Measurements from ENCODE around the gene ABL1. TPM values are rescaled to one million over a fixed set of nuclear protein-coding genes. Genes with fewer than 3 reads are reported as not detected.
"Not testable (repeated sequence)": the region's sequence is repeated elsewhere in the genome, so short reads cannot be mapped to it uniquely, and the experiment has no call there.

ABL1 gene
- polyA plus RNA-seq (ENCODE audit: insufficient read length in 3 of 3), result 10 to 100 TPM; 73.5 to 86.1 (median 79.0) TPM
- long read RNA-seq, donor 1, full-length matches to known transcripts, result 8 of 16 reads
- long read RNA-seq, donor 1, partial matches to known transcripts, result 8 of 16 reads
- long read RNA-seq, donor 1, other reads (novel, unspliced or antisense), result 0 of 16 reads
- long read RNA-seq, donor 2, full-length matches to known transcripts, result 7 of 12 reads
- long read RNA-seq, donor 2, partial matches to known transcripts, result 5 of 12 reads
- long read RNA-seq, donor 2, other reads (novel, unspliced or antisense), result 0 of 12 reads
- long read RNA-seq, donor 3, full-length matches to known transcripts, result 16 of 34 reads
- long read RNA-seq, donor 3, partial matches to known transcripts, result 18 of 34 reads
- long read RNA-seq, donor 3, other reads (novel, unspliced or antisense), result 0 of 34 reads
- long read RNA-seq, donor 4, full-length matches to known transcripts, result 14 of 29 reads
- long read RNA-seq, donor 4, partial matches to known transcripts, result 15 of 29 reads
- long read RNA-seq, donor 4, other reads (novel, unspliced or antisense), result 0 of 29 reads
- long read RNA-seq, donor 5, result 0 reads
- long read RNA-seq, donor 6, full-length matches to known transcripts, result 19 of 30 reads
- long read RNA-seq, donor 6, partial matches to known transcripts, result 11 of 30 reads
- long read RNA-seq, donor 6, other reads (novel, unspliced or antisense), result 0 of 30 reads
- long read RNA-seq, donor 7, full-length matches to known transcripts, result 8 of 40 reads
- long read RNA-seq, donor 7, partial matches to known transcripts, result 32 of 40 reads
- long read RNA-seq, donor 7, other reads (novel, unspliced or antisense), result 0 of 40 reads
- long read RNA-seq, donor 8, full-length matches to known transcripts, result 20 of 59 reads
- long read RNA-seq, donor 8, partial matches to known transcripts, result 39 of 59 reads
- long read RNA-seq, donor 8, other reads (novel, unspliced or antisense), result 0 of 59 reads
- long read RNA-seq, donor 9, full-length matches to known transcripts, result 8 of 15 reads
- long read RNA-seq, donor 9, partial matches to known transcripts, result 7 of 15 reads
- long read RNA-seq, donor 9, other reads (novel, unspliced or antisense), result 0 of 15 reads
- long read RNA-seq, donor 10, full-length matches to known transcripts, result 10 of 38 reads
- long read RNA-seq, donor 10, partial matches to known transcripts, result 28 of 38 reads
- long read RNA-seq, donor 10, other reads (novel, unspliced or antisense), result 0 of 38 reads
- long read RNA-seq, donor 11, full-length matches to known transcripts, result 13 of 20 reads
- long read RNA-seq, donor 11, partial matches to known transcripts, result 7 of 20 reads
- long read RNA-seq, donor 11, other reads (novel, unspliced or antisense), result 0 of 20 reads
- long read RNA-seq, donor 12, full-length matches to known transcripts, result 4 of 4 reads
- long read RNA-seq, donor 12, partial matches to known transcripts, result 0 of 4 reads
- long read RNA-seq, donor 12, other reads (novel, unspliced or antisense), result 0 of 4 reads
- long read RNA-seq, donor 13, result 0 reads
- long read RNA-seq, donor 14, full-length matches to known transcripts, result 6 of 6 reads
- long read RNA-seq, donor 14, partial matches to known transcripts, result 0 of 6 reads
- long read RNA-seq, donor 14, other reads (novel, unspliced or antisense), result 0 of 6 reads
- long read RNA-seq, donor 15, full-length matches to known transcripts, result 5 of 13 reads
- long read RNA-seq, donor 15, partial matches to known transcripts, result 8 of 13 reads
- long read RNA-seq, donor 15, other reads (novel, unspliced or antisense), result 0 of 13 reads
- long read RNA-seq, donor 16, full-length matches to known transcripts, result 29 of 73 reads
- long read RNA-seq, donor 16, partial matches to known transcripts, result 44 of 73 reads
- long read RNA-seq, donor 16, other reads (novel, unspliced or antisense), result 0 of 73 reads

- peak in 2 of 11 donors; percentile 62 to 72 for DNase-seq (ENCODE audit: extremely low read depth in 1 of 11, low read depth in 9 of 11, low spot score in 4 of 11)
These were observed at the start of gene ABL1 for GRCh38 chr9:130834371-130835336. TSS of gene ABL1 (plus strand) at chr9:130835254. CDS start at chr9:130835447, 193 bp downstream.

- DNase-seq (ENCODE audit: extremely low read depth in 1 of 11, low read depth in 9 of 11, low spot score in 4 of 11), result no peak
These were observed 49.0 kb upstream of the ABL1 start for GRCh38 chr9:130785940-130786508.

- DNase-seq (ENCODE audit: extremely low read depth in 1 of 11, low read depth in 9 of 11, low spot score in 4 of 11), result no peak
These were observed 48.5 kb upstream of the ABL1 start for GRCh38 chr9:130786526-130786925.

- no peak for DNase-seq (ENCODE audit: extremely low read depth in 1 of 11, low read depth in 9 of 11, low spot score in 4 of 11)
These were observed 45.0 kb upstream of the ABL1 start for GRCh38 chr9:130789747-130790672.

- no peak for DNase-seq (ENCODE audit: extremely low read depth in 1 of 11, low read depth in 9 of 11, low spot score in 4 of 11)
These were observed 43.7 kb upstream of the ABL1 start for GRCh38 chr9:130791303-130791894.

GRCh38 chr9:130793589-130793988, 41.5 kb upstream of the ABL1 start:
- DNase-seq (ENCODE audit: extremely low read depth in 1 of 11, low read depth in 9 of 11, low spot score in 4 of 11), result no peak

GRCh38 chr9:130794021-130794420, 41.0 kb upstream of the ABL1 start:
- not testable (repeated sequence) for DNase-seq (ENCODE audit: extremely low read depth in 1 of 11, low read depth in 9 of 11, low spot score in 4 of 11)

- DNase-seq (ENCODE audit: extremely low read depth in 1 of 11, low read depth in 9 of 11, low spot score in 4 of 11), result not testable (repeated sequence)
These were observed 40.6 kb upstream of the ABL1 start for GRCh38 chr9:130794423-130794822.

- DNase-seq (ENCODE audit: extremely low read depth in 1 of 11, low read depth in 9 of 11, low spot score in 4 of 11), result no peak
These were observed 40.0 kb upstream of the ABL1 start for GRCh38 chr9:130794923-130795495.

GRCh38 chr9:130803116-130803515, 31.9 kb upstream of the ABL1 start:
- not testable (repeated sequence) for DNase-seq (ENCODE audit: extremely low read depth in 1 of 11, low read depth in 9 of 11, low spot score in 4 of 11)

GRCh38 chr9:130805510-130806326, 29.3 kb upstream of the ABL1 start:
- no peak for DNase-seq (ENCODE audit: extremely low read depth in 1 of 11, low read depth in 9 of 11, low spot score in 4 of 11)

GRCh38 chr9:130806327-130806716, 28.7 kb upstream of the ABL1 start:
- no peak for DNase-seq (ENCODE audit: extremely low read depth in 1 of 11, low read depth in 9 of 11, low spot score in 4 of 11)

- DNase-seq (ENCODE audit: extremely low read depth in 1 of 11, low read depth in 9 of 11, low spot score in 4 of 11), result no peak
These were observed 24.4 kb upstream of the ABL1 start for GRCh38 chr9:130810609-130811136.
